C4-2B (cell line): ENCODE results near the gene RHO.

ENCODE experiments used
- CTCF ChIP-seq: fragments of 450-650 bp; conservative IDR thresholded peaks from 2 replicates; pipeline ENCODE4 v1.5.1; 2017; ENCODE audit warnings: mild to moderate bottlenecking
- ZFX ChIP-seq: fragments of 450-650 bp; IDR thresholded peaks from 2 replicates; pipeline ENCODE4 v1.6.1; 2017

GRCh38 chr3:129530251-129530791 is 1.9 kb downstream of the RHO start:
- TF ChIP-seq CTCF, result no peak
- no peak for TF ChIP-seq ZFX
